Measurements from ENCODE around the gene ADIPOR1. TPM values are rescaled to one million over a fixed set of nuclear protein-coding genes. Genes with fewer than 3 reads are reported as not detected.
"Not testable (repeated sequence)": the region's sequence is repeated elsewhere in the genome, so short reads cannot be mapped to it uniquely, and the experiment has no call there.

ADIPOR1 gene
- total RNA-seq, 1 donor from 2014 or later: 68.3 TPM

GRCh38 chr1:202942426-202942825, 15.7 kb downstream of the ADIPOR1 start:
- intact Hi-C loops (cut with micrococcal nuclease): no loop called here

- intact Hi-C loops (cut with micrococcal nuclease): no loop called here
Measured at GRCh38 chr1:202941372-202941771, 16.7 kb downstream of the ADIPOR1 start.

GRCh38 chr1:202940561-202940960, 17.6 kb downstream of the ADIPOR1 start:
- intact Hi-C loops (cut with micrococcal nuclease): no loop called here

GRCh38 chr1:202938287-202938925, 19.7 kb downstream of the ADIPOR1 start:
- intact Hi-C loops (cut with micrococcal nuclease): no loop called here

- intact Hi-C loops (cut with micrococcal nuclease): not testable (repeated sequence)
Measured at GRCh38 chr1:202936409-202936808, 21.7 kb downstream of the ADIPOR1 start.

GRCh38 chr1:202935844-202936243, 22.3 kb downstream of the ADIPOR1 start:
- intact Hi-C loops (cut with micrococcal nuclease): no loop called here

- intact Hi-C loops (cut with micrococcal nuclease): no loop called here
Measured at GRCh38 chr1:202934755-202935154, 23.4 kb downstream of the ADIPOR1 start.

GRCh38 chr1:202932476-202932875, 25.6 kb downstream of the ADIPOR1 start:
- intact Hi-C loops (cut with micrococcal nuclease): no loop called here

GRCh38 chr1:202926581-202927491, 31.3 kb downstream of the ADIPOR1 start, which contains the start of gene KLHL12:
TSS of gene KLHL12 (minus strand) at chr1:202927234. CDS start at chr1:202925162, 2,072 bp downstream.
- intact Hi-C loops (cut with micrococcal nuclease): loop anchor here (1.0 to 5.0 kb wide), 7 partner anchors 31 to 579 kb away; partner anchors contain the start of genes ADIPOR1, KDM5B, PPP1R12B and TMEM183A

- intact Hi-C loops (cut with micrococcal nuclease): no loop called here
Measured at GRCh38 chr1:202923533-202923932, 34.6 kb downstream of the ADIPOR1 start.

- intact Hi-C loops (cut with micrococcal nuclease): no loop called here
Measured at GRCh38 chr1:202919615-202920014, 38.5 kb downstream of the ADIPOR1 start.

- intact Hi-C loops (cut with micrococcal nuclease): no loop called here
Measured at GRCh38 chr1:202915146-202915545, 43.0 kb downstream of the ADIPOR1 start.

- intact Hi-C loops (cut with micrococcal nuclease): not testable (repeated sequence)
Measured at GRCh38 chr1:202912476-202912875, 45.6 kb downstream of the ADIPOR1 start.

GRCh38 chr1:202909494-202909893, 48.6 kb downstream of the ADIPOR1 start:
- intact Hi-C loops (cut with micrococcal nuclease): no loop called here

- intact Hi-C loops (cut with micrococcal nuclease): no loop called here
Measured at GRCh38 chr1:202908998-202909397, 49.1 kb downstream of the ADIPOR1 start.

GRCh38 chr1:202905331-202905730, 52.8 kb downstream of the ADIPOR1 start:
- intact Hi-C loops (cut with micrococcal nuclease): no loop called here

- intact Hi-C loops (cut with micrococcal nuclease): not testable (repeated sequence)
Measured at GRCh38 chr1:202903808-202904207, 54.3 kb downstream of the ADIPOR1 start.

- intact Hi-C loops (cut with micrococcal nuclease): no loop called here
Measured at GRCh38 chr1:202901555-202901954, 56.6 kb downstream of the ADIPOR1 start.

GRCh38 chr1:202892501-202892900, 65.6 kb downstream of the ADIPOR1 start:
- intact Hi-C loops (cut with micrococcal nuclease): no loop called here

Measured in T-helper 2 cell treated with Interferon-gamma antibody and Interleukin-4, amounts not matched to agents 100 ng/mL and 5 ng/mL, for 36 hours (primary cell).